ENCODE results near the gene PARVA. TPM values are rescaled to one million over a fixed set of nuclear protein-coding genes. Genes with fewer than 3 reads are reported as not detected.

PARVA gene
- total RNA-seq, 2 experiments from 2014 or later: 0.08 to 0.98 TPM

GRCh38 chr11:12433121-12433520 lies 55.8 kb downstream of the PARVA start:
- Histone ChIP-seq H3K4me3 (ENCODE audit: low read length) (no peak overlapping the region), H3K9me3 (ENCODE audit: control insufficient read depth in 1 of 2, insufficient read depth in 1 of 2, low read length in 2 of 2) (no peaks in the 10 kb centered on the region), H3K4me1 (ENCODE audit: insufficient read depth, low read length) (no peaks in the 10 kb centered on the region), H3K27ac (ENCODE audit: low read depth in 1 of 2, low read length in 2 of 2) (no peak overlapping the region), H3K36me3 (ENCODE audit: insufficient read depth, low read length) (no peaks in the 10 kb centered on the region), H3K27me3 (ENCODE audit: control insufficient read depth in 1 of 2, insufficient read depth in 2 of 2, low read length in 2 of 2) (no peaks in the 10 kb centered on the region)
- DNase-seq: no peak
- no peaks in the 10 kb centered on the region for H3K36me3 Mint-ChIP-seq (ENCODE audit: low read depth)
- ATAC-seq (ENCODE audit: poor library complexity): no peak
- intact Hi-C loops (cut with DNase I, micrococcal nuclease): no loop called here
- no peaks in the 10 kb centered on the region for H3K27me3 Mint-ChIP-seq
- H3K9me3 Mint-ChIP-seq: no peaks in the 10 kb centered on the region
- no peak overlapping the region for H3K27ac Mint-ChIP-seq
- H3K4me3 Mint-ChIP-seq: no peak overlapping the region
- H3K4me1 Mint-ChIP-seq (ENCODE audit: low read depth): no peaks in the 10 kb centered on the region
- no peak for TF ChIP-seq CTCF (IDR thresholded peaks at IDR 0.05)
- POLR2A ChIA-PET: no interaction called here
- CTCF ChIA-PET: no interaction called here

- Histone ChIP-seq H3K4me3 (ENCODE audit: low read length) (no peak overlapping the region), H3K36me3 (ENCODE audit: insufficient read depth, low read length) (no peaks in the 10 kb centered on the region), H3K9me3 (ENCODE audit: control insufficient read depth in 1 of 2, insufficient read depth in 1 of 2, low read length in 2 of 2) (no peaks in the 10 kb centered on the region), H3K27me3 (ENCODE audit: control insufficient read depth in 1 of 2, insufficient read depth in 2 of 2, low read length in 2 of 2) (no peaks in the 10 kb centered on the region), H3K27ac (ENCODE audit: low read depth in 1 of 2, low read length in 2 of 2) (no peak overlapping the region), H3K4me1 (ENCODE audit: insufficient read depth, low read length) (no peaks in the 10 kb centered on the region)
- Mint-ChIP-seq H3K4me1 (ENCODE audit: low read depth) (no peaks in the 10 kb centered on the region), H3K36me3 (ENCODE audit: low read depth) (no peaks in the 10 kb centered on the region), H3K4me3 (no peak overlapping the region), H3K27me3 (no peaks in the 10 kb centered on the region), H3K9me3 (no peaks in the 10 kb centered on the region), H3K27ac (no peak overlapping the region)
- no peak for TF ChIP-seq CTCF (IDR thresholded peaks at IDR 0.05)
- ATAC-seq (ENCODE audit: poor library complexity): no peak
- DNase-seq: no peak
- POLR2A ChIA-PET: no interaction called here
- CTCF ChIA-PET: no interaction called here
- intact Hi-C loops (cut with DNase I, micrococcal nuclease): no loop called here
Measured at GRCh38 chr11:12433571-12434324, 56.4 kb downstream of the PARVA start.

- ChIA-PET POLR2A (no interaction called here), CTCF (no interaction called here)
- Histone ChIP-seq H3K27me3 (ENCODE audit: control insufficient read depth in 1 of 2, insufficient read depth in 2 of 2, low read length in 2 of 2) (no peaks in the 10 kb centered on the region), H3K9me3 (ENCODE audit: control insufficient read depth in 1 of 2, insufficient read depth in 1 of 2, low read length in 2 of 2) (no peaks in the 10 kb centered on the region), H3K36me3 (ENCODE audit: insufficient read depth, low read length) (no peaks in the 10 kb centered on the region), H3K27ac (ENCODE audit: low read depth in 1 of 2, low read length in 2 of 2) (no peak overlapping the region), H3K4me1 (ENCODE audit: insufficient read depth, low read length) (no peaks in the 10 kb centered on the region), H3K4me3 (ENCODE audit: low read length) (no peak overlapping the region)
- H3K4me3 Mint-ChIP-seq: no peak overlapping the region
- no peaks in the 10 kb centered on the region for H3K9me3 Mint-ChIP-seq
- H3K4me1 Mint-ChIP-seq (ENCODE audit: low read depth): no peaks in the 10 kb centered on the region
- intact Hi-C loops (cut with DNase I, micrococcal nuclease): no loop called here
- no peaks in the 10 kb centered on the region for H3K36me3 Mint-ChIP-seq (ENCODE audit: low read depth)
- TF ChIP-seq CTCF (IDR thresholded peaks at IDR 0.05): no peak
- H3K27me3 Mint-ChIP-seq: no peaks in the 10 kb centered on the region
- ATAC-seq (ENCODE audit: poor library complexity) (no peak), DNase-seq (no peak)
- no peak overlapping the region for H3K27ac Mint-ChIP-seq
Measured at GRCh38 chr11:12434325-12434654, 56.9 kb downstream of the PARVA start.

All from CD4-positive, alpha-beta T cell (primary cell).